ENCODE measurements around the gene GARIN5B.

DNA sequence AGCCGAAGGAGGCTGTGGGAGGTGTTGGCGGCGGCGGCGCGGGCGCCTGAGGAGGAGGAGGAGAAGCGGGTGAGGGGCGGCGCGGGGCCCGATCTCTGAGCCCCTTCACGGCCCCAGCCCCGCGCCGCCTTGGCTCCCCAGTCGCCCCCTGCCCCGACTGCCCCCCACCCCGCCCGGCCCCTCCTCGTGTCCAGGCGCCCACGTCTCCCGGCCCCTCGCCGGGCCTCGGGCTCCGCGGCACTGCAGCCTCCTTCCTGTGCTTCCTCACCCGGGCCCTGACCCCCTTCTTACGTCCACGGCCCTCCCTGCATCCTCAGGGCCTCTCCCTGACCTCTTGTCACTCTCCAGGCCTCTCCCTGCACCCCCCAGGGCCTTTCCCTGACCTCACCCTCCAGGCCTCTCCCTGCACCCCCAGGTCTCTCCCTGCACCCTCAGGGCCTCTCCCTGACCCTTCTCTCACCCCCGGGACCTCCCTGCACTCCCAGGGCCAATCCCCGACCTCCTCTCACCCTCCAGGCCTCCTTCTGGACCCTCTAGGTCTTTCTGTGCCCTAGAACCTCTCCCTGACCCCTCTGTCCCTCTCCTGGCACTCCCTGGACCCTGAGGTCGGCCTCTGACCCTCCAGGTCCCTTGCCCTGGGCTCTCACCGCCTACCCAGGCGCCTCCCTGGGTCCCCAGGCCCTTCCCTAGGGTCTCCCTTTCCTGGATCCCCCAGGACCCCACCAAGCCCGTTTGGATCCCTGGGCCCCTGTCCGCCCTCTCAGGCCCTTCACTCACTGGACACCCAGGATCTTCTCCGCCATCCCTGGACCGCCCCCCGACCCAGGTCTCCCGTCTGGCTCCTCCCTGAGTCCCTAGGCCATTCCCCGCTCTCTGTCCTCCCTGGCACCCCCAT, 22.9 kb downstream of the GARIN5B start:
- TF ChIP-seq, protein P1, sequence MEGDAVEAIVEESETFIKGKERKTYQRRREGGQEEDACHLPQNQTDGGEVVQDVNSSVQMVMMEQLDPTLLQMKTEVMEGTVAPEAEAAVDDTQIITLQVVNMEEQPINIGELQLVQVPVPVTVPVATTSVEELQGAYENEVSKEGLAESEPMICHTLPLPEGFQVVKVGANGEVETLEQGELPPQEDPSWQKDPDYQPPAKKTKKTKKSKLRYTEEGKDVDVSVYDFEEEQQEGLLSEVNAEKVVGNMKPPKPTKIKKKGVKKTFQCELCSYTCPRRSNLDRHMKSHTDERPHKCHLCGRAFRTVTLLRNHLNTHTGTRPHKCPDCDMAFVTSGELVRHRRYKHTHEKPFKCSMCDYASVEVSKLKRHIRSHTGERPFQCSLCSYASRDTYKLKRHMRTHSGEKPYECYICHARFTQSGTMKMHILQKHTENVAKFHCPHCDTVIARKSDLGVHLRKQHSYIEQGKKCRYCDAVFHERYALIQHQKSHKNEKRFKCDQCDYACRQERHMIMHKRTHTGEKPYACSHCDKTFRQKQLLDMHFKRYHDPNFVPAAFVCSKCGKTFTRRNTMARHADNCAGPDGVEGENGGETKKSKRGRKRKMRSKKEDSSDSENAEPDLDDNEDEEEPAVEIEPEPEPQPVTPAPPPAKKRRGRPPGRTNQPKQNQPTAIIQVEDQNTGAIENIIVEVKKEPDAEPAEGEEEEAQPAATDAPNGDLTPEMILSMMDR (IDR thresholded peaks at IDR 0.05) = no peak
- TF ChIP-seq POLR2A (IDR thresholded peaks at IDR 0.05) = peak; percentile 97

Data from prostate gland (tissue), 2 donors.